Natural killer cell (primary cell): ENCODE results near the gene ZDHHC14. TPM values are rescaled to one million over a fixed set of nuclear protein-coding genes. Genes with fewer than 3 reads are reported as not detected.

Experiments used
- ATAC-seq, 3 donors: fragments of 150-1000 bp in 2 of 3; fragments of 200-7000 bp in 1 of 3; cut with Tn5 transposase; 1 replicate in 1 of 3; 2 replicates in 2 of 3; pipeline ENCODE4 v1.10.0; 2021; ENCODE audit warnings: mild to moderate bottlenecking in 2 of 3, moderate library complexity in 2 of 3
- DNase-seq, 2 donors: peaks; one replicate each; pipeline versions ENCODE4 v3.0.0 to v3.0.0-alpha.2; 2013 to 2021; ENCODE audit warnings: mixed read lengths in 1 of 2
- H3K27ac ChIP-seq: one replicate; pipeline ENCODE4 v1.5.1; 2013; ENCODE audit warnings: mild to moderate bottlenecking, low read length
- H3K27me3 ChIP-seq: one replicate; pipeline ENCODE4 v1.6.1; 2013; ENCODE audit warnings: low read length; ENCODE audit not compliant: control insufficient read depth, insufficient read depth
- H3K36me3 ChIP-seq: one replicate; pipeline ENCODE4 v1.6.1; 2013; ENCODE audit warnings: low read length; ENCODE audit not compliant: control insufficient read depth, insufficient read depth
- H3K4me1 ChIP-seq: one replicate; pipeline ENCODE4 v1.6.1; 2013; ENCODE audit warnings: low read length; ENCODE audit not compliant: control insufficient read depth, insufficient read depth
- H3K4me3 ChIP-seq: one replicate; pipeline ENCODE4 v1.5.1; 2013; ENCODE audit warnings: low read length
- H3K9me3 ChIP-seq: one replicate; pipeline ENCODE4 v1.6.1; 2013; ENCODE audit warnings: low read length; ENCODE audit not compliant: control insufficient read depth, insufficient read depth
- H3K27ac Mint-ChIP-seq, 2 donors: one replicate each; pipeline ENCODE4 v1.8.0; 2022; ENCODE audit warnings: mild to moderate bottlenecking in 2 of 2, mixed read lengths in 2 of 2, moderate library complexity in 1 of 2
- H3K27me3 Mint-ChIP-seq, 2 donors: one replicate each; pipeline ENCODE4 v1.8.0; 2022; ENCODE audit warnings: low read depth in 2 of 2, mixed read lengths in 2 of 2
- H3K36me3 Mint-ChIP-seq: one replicate; pipeline ENCODE4 v1.8.0; 2022; ENCODE audit warnings: mixed read lengths
- H3K4me1 Mint-ChIP-seq, 2 donors: one replicate each; pipeline ENCODE4 v1.8.0; 2022; ENCODE audit warnings: mixed read lengths in 2 of 2
- H3K4me3 Mint-ChIP-seq: one replicate; pipeline ENCODE4 v1.8.0; 2022; ENCODE audit warnings: mild to moderate bottlenecking, moderate library complexity, mixed read lengths
- H3K9me3 Mint-ChIP-seq, 2 donors: one replicate each; pipeline ENCODE4 v1.8.0; 2022; ENCODE audit warnings: mixed read lengths in 2 of 2
- WGBS: methylation state at CpG from one replicate; pipeline ENCODE4 v1.1.7; 2013; ENCODE audit warnings: missing lambda C conversion rate; ENCODE audit not compliant: insufficient coverage; 5-methylcytosine and 5-hydroxymethylcytosine counted together
- intact Hi-C: fragments of 100-400 bp; cut with micrococcal nuclease; formaldehyde crosslinking; loops from one replicate; pipeline ENCODE4 v1.14.2; 2022
- total RNA-seq, 4 donors: library from RNA; stranded (reverse); fragments of 120-200 nt in 1 of 4; gene quantifications; one replicate each; pipeline versions ENCODE4 v1.2.3 to v1.2.4, GENCODE V29; 2013 to 2022
- TF ChIP-seq, protein P1 (sequence below): fragments of 200-600 bp; IDR thresholded peaks from one replicate; pipeline ENCODE4 v1.8.0; 2022; ENCODE audit warnings: antibody characterized with exemption

ZDHHC14 gene
- total RNA-seq, 3 donors from 2014 or later (not counting 1 experiment from before 2014, with no cell fraction given), result 6.7 to 11.3 (median 10.6) TPM

DNA sequence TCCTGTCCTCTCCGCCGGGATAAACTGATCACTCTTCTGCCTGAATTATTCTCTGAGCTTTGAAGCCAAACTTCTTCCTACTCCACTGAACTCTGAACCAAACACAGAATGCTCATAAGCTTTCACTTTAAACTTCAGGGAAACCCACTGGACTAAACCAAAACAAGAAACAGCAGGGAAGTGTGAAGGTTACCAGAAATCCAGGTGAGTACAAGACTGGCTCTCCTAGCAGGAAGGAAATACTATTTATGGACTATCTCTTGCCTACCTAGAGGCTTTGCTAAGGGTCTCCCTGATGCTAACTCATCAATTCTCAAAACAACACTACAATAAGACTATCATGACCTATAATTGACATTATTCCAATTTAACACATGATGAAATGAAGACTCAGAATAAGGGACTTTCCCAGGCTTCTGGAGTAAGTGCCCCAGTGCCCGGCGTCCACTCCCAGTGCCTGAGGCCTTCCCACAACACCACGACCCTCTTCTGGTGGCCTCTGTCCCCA, 145.0 kb downstream of the ZDHHC14 start:
- Mint-ChIP-seq H3K4me3 (no peak overlapping the region), H3K4me1 (peaks cover 44 to 53% of the 10 kb centered on the region in 2 donors), H3K9me3 (no peaks in the 10 kb centered on the region), H3K27me3 (no peaks in the 10 kb centered on the region), H3K36me3 (no peaks in the 10 kb centered on the region), H3K27ac (peak overlapping the region; percentile 89 to 93)
- H3K4me1 ChIP-seq, result peaks cover 24% of the 10 kb centered on the region
- 87% methylated on average over 5 of the region's 5 CpGs for WGBS
- DNase-seq (no peak), ATAC-seq (no peak)
- H3K4me3 ChIP-seq, result no peak overlapping the region
- no peak overlapping the region for H3K27ac ChIP-seq
- intact Hi-C loops, result no loop called here
- no peaks in the 10 kb centered on the region for H3K9me3 ChIP-seq
- TF ChIP-seq, protein P1, sequence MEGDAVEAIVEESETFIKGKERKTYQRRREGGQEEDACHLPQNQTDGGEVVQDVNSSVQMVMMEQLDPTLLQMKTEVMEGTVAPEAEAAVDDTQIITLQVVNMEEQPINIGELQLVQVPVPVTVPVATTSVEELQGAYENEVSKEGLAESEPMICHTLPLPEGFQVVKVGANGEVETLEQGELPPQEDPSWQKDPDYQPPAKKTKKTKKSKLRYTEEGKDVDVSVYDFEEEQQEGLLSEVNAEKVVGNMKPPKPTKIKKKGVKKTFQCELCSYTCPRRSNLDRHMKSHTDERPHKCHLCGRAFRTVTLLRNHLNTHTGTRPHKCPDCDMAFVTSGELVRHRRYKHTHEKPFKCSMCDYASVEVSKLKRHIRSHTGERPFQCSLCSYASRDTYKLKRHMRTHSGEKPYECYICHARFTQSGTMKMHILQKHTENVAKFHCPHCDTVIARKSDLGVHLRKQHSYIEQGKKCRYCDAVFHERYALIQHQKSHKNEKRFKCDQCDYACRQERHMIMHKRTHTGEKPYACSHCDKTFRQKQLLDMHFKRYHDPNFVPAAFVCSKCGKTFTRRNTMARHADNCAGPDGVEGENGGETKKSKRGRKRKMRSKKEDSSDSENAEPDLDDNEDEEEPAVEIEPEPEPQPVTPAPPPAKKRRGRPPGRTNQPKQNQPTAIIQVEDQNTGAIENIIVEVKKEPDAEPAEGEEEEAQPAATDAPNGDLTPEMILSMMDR, result no peak
- no peaks in the 10 kb centered on the region for H3K27me3 ChIP-seq
- H3K36me3 ChIP-seq, result no peaks in the 10 kb centered on the region

DNA sequence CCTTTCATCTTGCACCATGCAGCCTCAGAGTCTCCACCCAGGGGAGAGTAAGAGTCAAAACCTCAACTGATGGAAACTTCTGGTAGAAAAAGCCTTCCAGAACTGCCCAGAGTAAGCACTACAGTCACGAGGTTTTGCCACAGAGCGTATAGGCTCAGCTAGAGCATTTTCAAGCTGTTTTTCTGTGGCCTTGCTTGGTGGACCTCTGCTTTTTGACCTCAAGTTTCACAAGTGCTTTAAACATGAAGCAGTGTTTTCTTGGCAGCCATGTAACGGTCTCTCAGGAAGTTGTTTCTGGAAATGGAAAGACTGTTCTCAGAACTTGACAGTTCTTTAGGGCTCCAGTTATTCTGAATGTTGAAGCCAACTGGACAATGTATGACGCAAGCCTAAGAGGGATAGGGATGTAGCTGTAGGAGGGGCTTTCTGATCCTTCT, 146.5 kb downstream of the ZDHHC14 start:
- peak; percentile 78 to 94 (median 93) for ATAC-seq
- H3K4me1 ChIP-seq, result peaks cover 24% of the 10 kb centered on the region
- H3K36me3 ChIP-seq, result no peaks in the 10 kb centered on the region
- Mint-ChIP-seq H3K27ac (peak overlapping the region; percentile 89 to 93), H3K27me3 (no peaks in the 10 kb centered on the region), H3K9me3 (no peaks in the 10 kb centered on the region), H3K4me3 (peak overlapping the region; percentile 71), H3K36me3 (no peaks in the 10 kb centered on the region), H3K4me1 (peaks cover 36 to 39% of the 10 kb centered on the region in 2 donors)
- H3K27ac ChIP-seq, result peak overlapping the region; percentile 64
- no peaks in the 10 kb centered on the region for H3K27me3 ChIP-seq
- DNase-seq, result peak in 1 of 2 donors; percentile 49
- no peak overlapping the region for H3K4me3 ChIP-seq
- no peaks in the 10 kb centered on the region for H3K9me3 ChIP-seq
- 21% methylated on average over 4 of the region's 4 CpGs for WGBS
- TF ChIP-seq, protein P1, result no peak
- intact Hi-C loops, result no loop called here

DNA sequence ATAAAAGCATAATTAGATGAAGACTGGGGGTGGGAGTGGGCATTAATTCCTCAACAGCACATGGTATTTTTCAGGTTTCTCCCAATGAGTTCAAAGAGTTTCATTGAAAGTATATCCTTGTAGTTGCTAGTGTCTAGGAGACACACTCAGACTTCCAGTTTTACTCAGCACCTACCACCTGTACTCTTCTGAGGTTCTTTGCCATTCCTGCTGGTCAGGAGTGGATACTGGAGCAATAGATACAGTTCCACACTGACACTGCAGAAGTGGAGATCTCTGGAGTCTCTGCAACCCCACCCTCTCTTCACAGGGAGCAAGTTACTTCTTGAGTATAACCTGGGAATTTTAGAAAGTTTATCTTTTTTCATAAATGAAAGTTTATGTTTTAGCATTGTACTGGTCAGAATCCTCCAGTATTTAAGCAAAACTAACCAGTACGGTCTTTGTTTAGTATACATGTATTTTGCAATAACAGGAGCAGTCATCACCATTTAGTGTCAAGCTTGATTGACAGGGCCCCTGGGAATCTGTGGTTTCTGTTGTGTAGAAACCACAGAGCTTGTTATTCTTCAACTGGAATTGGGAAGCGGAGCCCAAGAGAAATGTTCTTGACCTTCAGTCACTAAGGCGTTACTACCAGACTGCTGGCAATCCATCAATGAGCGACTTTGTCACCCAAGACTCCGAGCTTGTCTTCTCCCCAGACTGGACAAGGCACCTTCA, 148.1 kb downstream of the ZDHHC14 start:
- ATAC-seq (no peak), DNase-seq (no peak)
- no peak overlapping the region for H3K4me3 ChIP-seq
- no peak overlapping the region for H3K4me3 Mint-ChIP-seq
- H3K36me3 Mint-ChIP-seq, result no peaks in the 10 kb centered on the region
- 85% methylated on average over 5 of the region's 5 CpGs for WGBS
- H3K36me3 ChIP-seq, result no peaks in the 10 kb centered on the region
- peaks cover 38 to 44% of the 10 kb centered on the region in 2 donors for H3K4me1 Mint-ChIP-seq
- TF ChIP-seq, protein P1, result no peak
- H3K27me3 Mint-ChIP-seq, result no peaks in the 10 kb centered on the region
- H3K4me1 ChIP-seq, result peaks cover 29% of the 10 kb centered on the region
- intact Hi-C loops, result no loop called here
- no peaks in the 10 kb centered on the region for H3K9me3 Mint-ChIP-seq
- no peak overlapping the region for H3K27ac ChIP-seq
- peak overlapping the region; percentile 22 to 46 for H3K27ac Mint-ChIP-seq
- H3K9me3 ChIP-seq, result no peaks in the 10 kb centered on the region
- H3K27me3 ChIP-seq, result no peaks in the 10 kb centered on the region
